ENCODE data around the gene SCAMP1.

SCAMP1 gene

DNA sequence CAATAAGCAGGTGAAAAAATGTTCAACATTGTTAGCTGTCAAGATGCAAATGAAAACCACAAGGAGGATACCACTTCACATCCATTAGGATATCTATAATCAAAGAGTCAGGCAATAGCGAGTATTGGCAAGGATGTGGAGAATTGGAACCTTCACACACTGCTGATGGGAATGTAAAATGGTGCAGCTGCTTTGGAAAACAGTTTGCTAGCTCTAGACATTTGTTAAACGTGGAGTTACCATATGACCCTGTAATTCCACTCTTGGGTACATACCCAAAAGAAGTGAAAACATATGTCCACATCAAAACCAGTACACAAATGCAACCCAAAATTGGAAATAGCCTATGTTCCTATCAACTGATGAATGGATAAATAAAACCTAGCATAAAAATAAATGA lies 37.4 kb downstream of the SCAMP1 start:
- H3K27ac ChIP-seq (ENCODE audit: insufficient read depth in 1 of 2, low read depth in 1 of 2, low read length in 2 of 2, poor library complexity in 1 of 2, severe bottlenecking in 2 of 2) = no peak overlapping the region
- POLR2A ChIA-PET = no interaction called here
- H3K36me3 ChIP-seq (ENCODE audit: control insufficient read depth in 4 of 4, insufficient read depth in 4 of 4, low read length in 3 of 4) = peaks cover 0 to 20% (median 9%) of the 10 kb centered on the region in 4 experiments
- CTCF ChIA-PET = no interaction called here
- no peaks in the 10 kb centered on the region for H3K27me3 ChIP-seq (replicated peaks in 2 of 5; ENCODE audit: control insufficient read depth in 4 of 5, insufficient read depth in 5 of 5, low read length in 4 of 5)
- 100% methylated on average over 2 of the region's 2 CpGs for WGBS (ENCODE audit: insufficient coverage)
- no peaks in the 10 kb centered on the region for H3K4me1 ChIP-seq (ENCODE audit: control extremely low read depth in 1 of 4, control insufficient read depth in 4 of 4, insufficient read depth in 4 of 4, low read length in 3 of 4)
- no peak overlapping the region for H3K4me3 ChIP-seq (ENCODE audit: control insufficient read depth in 1 of 7, extremely low read depth in 1 of 7, insufficient read depth in 4 of 7, low read depth in 2 of 7, low read length in 6 of 7)
- H3K9me3 ChIP-seq (ENCODE audit: control extremely low read depth in 1 of 5, control insufficient read depth in 4 of 5, insufficient read depth in 2 of 5, low read depth in 1 of 5, low read length in 4 of 5) = peaks cover 0 to 14% (median 2%) of the 10 kb centered on the region in 5 experiments
- no peak for DNase-seq

DNA sequence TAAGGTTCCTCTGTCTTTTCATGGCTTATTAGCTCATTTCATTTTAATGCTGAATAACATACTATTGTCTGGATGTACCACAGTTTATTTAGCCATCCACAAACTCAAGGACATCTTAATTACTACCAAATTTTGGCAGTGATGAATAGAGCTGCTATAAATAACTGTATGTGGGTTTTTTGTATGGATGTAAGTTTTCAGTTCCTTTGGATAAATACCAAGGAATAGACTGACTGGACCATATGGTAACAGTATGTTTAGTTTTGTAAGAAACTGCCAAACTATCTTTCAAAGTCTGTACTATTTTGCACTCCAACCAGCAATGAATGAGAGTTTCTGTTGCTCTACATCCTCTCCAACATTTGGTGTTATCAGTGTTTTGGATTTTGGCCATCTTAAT lies 38.7 kb downstream of the SCAMP1 start:
- CTCF ChIA-PET = no interaction called here
- DNase-seq = no peak
- no peaks in the 10 kb centered on the region for H3K4me1 ChIP-seq (ENCODE audit: control extremely low read depth in 1 of 4, control insufficient read depth in 4 of 4, insufficient read depth in 4 of 4, low read length in 3 of 4)
- peaks cover 0 to 14% (median 2%) of the 10 kb centered on the region in 5 experiments for H3K9me3 ChIP-seq (ENCODE audit: control extremely low read depth in 1 of 5, control insufficient read depth in 4 of 5, insufficient read depth in 2 of 5, low read depth in 1 of 5, low read length in 4 of 5)
- H3K27me3 ChIP-seq (replicated peaks in 2 of 5; ENCODE audit: control insufficient read depth in 4 of 5, insufficient read depth in 5 of 5, low read length in 4 of 5) = no peaks in the 10 kb centered on the region
- H3K27ac ChIP-seq (ENCODE audit: insufficient read depth in 1 of 2, low read depth in 1 of 2, low read length in 2 of 2, poor library complexity in 1 of 2, severe bottlenecking in 2 of 2) = no peak overlapping the region
- H3K4me3 ChIP-seq (ENCODE audit: control insufficient read depth in 1 of 7, extremely low read depth in 1 of 7, insufficient read depth in 4 of 7, low read depth in 2 of 7, low read length in 6 of 7) = no peak overlapping the region
- H3K36me3 ChIP-seq (ENCODE audit: control insufficient read depth in 4 of 4, insufficient read depth in 4 of 4, low read length in 3 of 4) = peaks cover 0 to 17% (median 9%) of the 10 kb centered on the region in 4 experiments
- POLR2A ChIA-PET = no interaction called here

DNA sequence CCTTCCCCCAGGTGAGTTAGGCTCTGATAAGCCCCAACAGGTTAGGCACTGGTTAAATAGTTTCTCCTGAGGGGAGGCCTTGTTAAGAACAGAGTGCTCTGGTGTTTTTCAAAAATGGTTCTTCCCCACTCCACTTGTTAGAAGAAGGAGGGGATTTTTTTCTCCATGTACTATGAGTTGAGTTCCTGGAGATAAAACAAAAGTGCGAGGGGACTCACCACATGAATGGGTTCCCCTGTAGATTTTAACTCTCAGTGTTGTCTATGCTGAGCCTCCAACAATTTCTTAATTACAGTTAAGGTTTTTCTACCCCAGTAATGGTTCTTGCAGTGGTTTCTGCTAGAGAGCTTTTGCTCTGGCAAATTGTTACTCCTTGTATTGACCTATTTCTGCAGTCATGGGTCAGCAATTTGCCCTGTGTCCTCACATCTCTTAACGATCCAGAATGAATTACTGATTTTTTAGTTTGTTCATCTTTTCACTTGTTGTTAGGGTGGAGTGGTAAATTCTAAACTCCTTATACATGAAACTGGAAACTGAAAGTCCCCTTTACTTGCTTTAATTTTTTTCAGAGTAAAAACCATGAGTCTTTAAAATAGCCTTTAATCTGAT lies 44.4 kb downstream of the SCAMP1 start:
- Histone ChIP-seq H3K9me3 (ENCODE audit: control extremely low read depth in 1 of 5, control insufficient read depth in 4 of 5, insufficient read depth in 2 of 5, low read depth in 1 of 5, low read length in 4 of 5) (peaks cover 0 to 14% (median 3%) of the 10 kb centered on the region in 5 experiments), H3K4me1 (ENCODE audit: control extremely low read depth in 1 of 4, control insufficient read depth in 4 of 4, insufficient read depth in 4 of 4, low read length in 3 of 4) (no peaks in the 10 kb centered on the region), H3K27ac (ENCODE audit: insufficient read depth in 1 of 2, low read depth in 1 of 2, low read length in 2 of 2, poor library complexity in 1 of 2, severe bottlenecking in 2 of 2) (no peak overlapping the region), H3K4me3 (ENCODE audit: control insufficient read depth in 1 of 7, extremely low read depth in 1 of 7, insufficient read depth in 4 of 7, low read depth in 2 of 7, low read length in 6 of 7) (no peak overlapping the region), H3K36me3 (ENCODE audit: control insufficient read depth in 4 of 4, insufficient read depth in 4 of 4, low read length in 3 of 4) (peaks cover 4 to 8% (median 7%) of the 10 kb centered on the region in 4 experiments), H3K27me3 (replicated peaks in 2 of 5; ENCODE audit: control insufficient read depth in 4 of 5, insufficient read depth in 5 of 5, low read length in 4 of 5) (no peaks in the 10 kb centered on the region)
- no peak for DNase-seq
- CTCF ChIA-PET = no interaction called here
- WGBS (ENCODE audit: insufficient coverage) = no CpG with 5 or more reads among the region's 2 CpGs
- POLR2A ChIA-PET = no interaction called here

DNA sequence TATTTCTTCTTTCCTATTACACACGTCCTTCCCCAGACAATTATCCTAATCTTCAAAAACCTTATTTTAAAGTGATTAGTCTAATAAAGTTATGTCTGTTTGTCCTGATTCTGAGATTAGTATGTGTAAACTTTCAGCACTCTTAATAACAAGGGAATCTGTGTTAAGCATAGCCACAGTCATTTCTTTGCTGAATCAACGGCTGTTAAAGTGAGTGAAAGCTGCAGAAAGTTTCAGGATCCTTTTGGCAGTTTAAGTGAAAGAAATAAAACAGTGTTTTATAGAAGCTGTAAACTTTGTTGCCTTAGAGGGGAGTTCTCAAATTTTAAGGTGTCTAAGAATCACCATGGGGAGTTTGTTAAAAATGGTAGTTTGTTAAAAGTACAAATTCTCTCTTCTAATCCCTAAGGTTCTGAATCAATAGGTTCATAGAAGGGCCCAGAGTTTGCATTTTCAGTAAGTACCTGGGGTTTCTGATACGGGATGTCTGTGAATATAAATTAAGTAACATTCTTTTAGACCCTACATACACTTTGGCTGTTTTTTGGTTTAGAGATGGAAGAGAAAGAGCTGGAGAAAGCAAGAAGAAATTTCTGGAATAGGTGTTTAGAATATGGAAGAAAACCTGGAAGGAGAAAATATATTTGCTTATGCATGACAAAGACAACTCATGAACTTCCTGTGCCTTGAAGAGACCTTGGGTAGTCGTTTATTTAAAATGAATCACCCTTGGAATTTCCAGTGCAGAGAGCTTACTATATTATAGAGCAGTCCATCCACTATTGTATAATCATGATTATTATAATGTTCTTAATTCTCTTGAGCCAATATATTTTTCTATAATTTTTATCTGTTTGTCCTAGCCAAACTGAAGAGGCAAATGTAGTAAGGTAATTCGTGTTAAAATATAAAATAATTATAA lies 45.7 kb downstream of the SCAMP1 start:
- Histone ChIP-seq H3K27me3 (replicated peaks in 2 of 5; ENCODE audit: control insufficient read depth in 4 of 5, insufficient read depth in 5 of 5, low read length in 4 of 5) (no peaks in the 10 kb centered on the region), H3K27ac (ENCODE audit: insufficient read depth in 1 of 2, low read depth in 1 of 2, low read length in 2 of 2, poor library complexity in 1 of 2, severe bottlenecking in 2 of 2) (no peak overlapping the region), H3K4me1 (ENCODE audit: control extremely low read depth in 1 of 4, control insufficient read depth in 4 of 4, insufficient read depth in 4 of 4, low read length in 3 of 4) (no peaks in the 10 kb centered on the region), H3K4me3 (ENCODE audit: control insufficient read depth in 1 of 7, extremely low read depth in 1 of 7, insufficient read depth in 4 of 7, low read depth in 2 of 7, low read length in 6 of 7) (no peak overlapping the region), H3K36me3 (ENCODE audit: control insufficient read depth in 4 of 4, insufficient read depth in 4 of 4, low read length in 3 of 4) (peaks cover 6 to 8% (median 8%) of the 10 kb centered on the region in 4 experiments), H3K9me3 (ENCODE audit: control extremely low read depth in 1 of 5, control insufficient read depth in 4 of 5, insufficient read depth in 2 of 5, low read depth in 1 of 5, low read length in 4 of 5) (peaks cover 0 to 14% (median 1%) of the 10 kb centered on the region in 5 experiments)
- 83% methylated on average over 1 of the region's 5 CpGs for WGBS (ENCODE audit: insufficient coverage)
- no peak for DNase-seq
- ChIA-PET POLR2A (no interaction called here), CTCF (no interaction called here)

DNA sequence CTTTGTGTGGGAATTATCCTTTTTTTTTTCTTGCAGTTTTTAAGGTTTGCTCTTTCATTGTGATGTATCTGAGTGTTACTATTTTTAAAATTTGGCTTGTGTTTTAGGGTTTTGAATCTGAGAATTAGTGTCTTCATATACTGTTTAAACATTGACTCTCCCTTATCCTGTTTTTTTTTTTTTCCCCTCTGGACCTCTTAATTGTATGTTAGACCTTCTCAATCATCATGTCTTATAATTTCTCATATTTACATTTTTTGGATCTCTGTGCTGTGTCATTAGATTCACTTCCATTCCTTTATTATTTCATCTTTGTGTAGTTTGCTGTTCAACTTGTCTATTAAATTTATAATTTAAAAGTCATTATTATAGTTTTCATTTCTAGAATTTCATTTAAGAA lies 47.0 kb downstream of the SCAMP1 start:
- Histone ChIP-seq H3K27me3 (replicated peaks in 2 of 5; ENCODE audit: control insufficient read depth in 4 of 5, insufficient read depth in 5 of 5, low read length in 4 of 5) (no peaks in the 10 kb centered on the region), H3K27ac (ENCODE audit: insufficient read depth in 1 of 2, low read depth in 1 of 2, low read length in 2 of 2, poor library complexity in 1 of 2, severe bottlenecking in 2 of 2) (no peak overlapping the region), H3K4me1 (ENCODE audit: control extremely low read depth in 1 of 4, control insufficient read depth in 4 of 4, insufficient read depth in 4 of 4, low read length in 3 of 4) (no peaks in the 10 kb centered on the region), H3K36me3 (ENCODE audit: control insufficient read depth in 4 of 4, insufficient read depth in 4 of 4, low read length in 3 of 4) (peaks cover 5 to 8% (median 7%) of the 10 kb centered on the region in 4 experiments), H3K9me3 (ENCODE audit: control extremely low read depth in 1 of 5, control insufficient read depth in 4 of 5, insufficient read depth in 2 of 5, low read depth in 1 of 5, low read length in 4 of 5) (peaks cover 0 to 12% (median 1%) of the 10 kb centered on the region in 5 experiments), H3K4me3 (ENCODE audit: control insufficient read depth in 1 of 7, extremely low read depth in 1 of 7, insufficient read depth in 4 of 7, low read depth in 2 of 7, low read length in 6 of 7) (no peak overlapping the region)
- no peak for DNase-seq
- ChIA-PET POLR2A (no interaction called here), CTCF (no interaction called here)

DNA sequence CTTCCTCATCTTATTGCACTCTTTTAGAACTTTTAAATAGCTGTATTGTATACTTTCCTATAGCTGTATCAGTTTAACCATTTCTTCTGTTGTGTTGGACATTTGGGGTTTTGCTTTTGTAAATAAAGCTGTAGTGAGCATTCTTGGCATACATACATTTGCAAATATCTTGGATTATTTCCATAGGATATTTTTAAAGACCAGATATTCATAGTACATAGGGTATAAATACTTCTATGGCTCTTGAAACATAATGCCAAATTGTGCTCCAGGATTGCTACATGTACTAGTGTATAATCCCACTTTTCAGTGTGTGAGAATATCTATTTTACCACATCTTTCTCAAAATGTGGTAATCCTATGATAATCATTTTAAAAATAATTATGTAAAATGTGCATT lies 51.2 kb downstream of the SCAMP1 start:
- CTCF ChIA-PET = no interaction called here
- Histone ChIP-seq H3K4me3 (ENCODE audit: control insufficient read depth in 1 of 7, extremely low read depth in 1 of 7, insufficient read depth in 4 of 7, low read depth in 2 of 7, low read length in 6 of 7) (no peak overlapping the region), H3K27me3 (replicated peaks in 2 of 5; ENCODE audit: control insufficient read depth in 4 of 5, insufficient read depth in 5 of 5, low read length in 4 of 5) (no peaks in the 10 kb centered on the region), H3K36me3 (ENCODE audit: control insufficient read depth in 4 of 4, insufficient read depth in 4 of 4, low read length in 3 of 4) (peaks cover 5 to 14% (median 9%) of the 10 kb centered on the region in 4 experiments), H3K9me3 (ENCODE audit: control extremely low read depth in 1 of 5, control insufficient read depth in 4 of 5, insufficient read depth in 2 of 5, low read depth in 1 of 5, low read length in 4 of 5) (peaks cover 0 to 12% (median 1%) of the 10 kb centered on the region in 5 experiments), H3K27ac (ENCODE audit: insufficient read depth in 1 of 2, low read depth in 1 of 2, low read length in 2 of 2, poor library complexity in 1 of 2, severe bottlenecking in 2 of 2) (no peak overlapping the region), H3K4me1 (ENCODE audit: control extremely low read depth in 1 of 4, control insufficient read depth in 4 of 4, insufficient read depth in 4 of 4, low read length in 3 of 4) (no peaks in the 10 kb centered on the region)
- POLR2A ChIA-PET = no interaction called here
- no peak for DNase-seq

DNA sequence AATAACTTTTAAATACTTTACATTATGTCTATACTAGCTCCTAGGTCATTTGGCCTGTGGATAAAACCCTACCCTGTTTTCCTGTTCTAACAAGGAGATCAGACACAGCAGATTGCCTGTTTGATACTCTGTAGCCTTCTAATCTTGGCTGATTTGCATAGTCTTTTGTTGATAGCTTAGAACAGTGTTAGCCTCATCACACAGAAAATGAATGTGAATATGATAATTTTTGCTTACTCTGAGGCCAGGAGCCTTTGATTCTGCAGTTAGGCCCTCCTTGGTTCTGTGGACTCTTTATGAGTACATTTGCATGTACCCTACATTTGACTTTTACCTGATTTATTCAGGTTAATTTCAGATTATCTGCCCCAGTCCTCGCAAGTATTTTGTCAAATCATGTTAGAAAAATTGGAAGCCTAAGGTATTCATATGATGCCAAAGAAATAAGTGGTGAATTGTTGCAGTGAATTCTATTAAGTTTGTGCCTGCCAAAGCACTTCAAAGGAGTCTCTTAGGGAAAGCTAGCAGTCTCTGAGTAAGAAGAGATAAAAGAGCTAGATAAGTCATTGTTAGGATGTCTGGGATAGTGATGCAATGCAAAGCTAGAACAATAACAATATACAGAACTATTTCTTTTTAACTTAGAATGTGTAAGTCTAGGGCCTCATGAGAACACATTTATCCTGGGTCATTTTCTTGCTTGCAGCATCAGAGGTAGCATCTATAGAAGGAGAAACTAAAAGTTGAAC lies 56.4 kb downstream of the SCAMP1 start:
- Histone ChIP-seq H3K27me3 (replicated peaks in 2 of 5; ENCODE audit: control insufficient read depth in 4 of 5, insufficient read depth in 5 of 5, low read length in 4 of 5) (no peaks in the 10 kb centered on the region), H3K27ac (ENCODE audit: insufficient read depth in 1 of 2, low read depth in 1 of 2, low read length in 2 of 2, poor library complexity in 1 of 2, severe bottlenecking in 2 of 2) (no peak overlapping the region), H3K4me1 (ENCODE audit: control extremely low read depth in 1 of 4, control insufficient read depth in 4 of 4, insufficient read depth in 4 of 4, low read length in 3 of 4) (no peaks in the 10 kb centered on the region), H3K36me3 (ENCODE audit: control insufficient read depth in 4 of 4, insufficient read depth in 4 of 4, low read length in 3 of 4) (peaks cover 10 to 26% (median 24%) of the 10 kb centered on the region in 4 experiments), H3K4me3 (ENCODE audit: control insufficient read depth in 1 of 7, extremely low read depth in 1 of 7, insufficient read depth in 4 of 7, low read depth in 2 of 7, low read length in 6 of 7) (no peak overlapping the region), H3K9me3 (ENCODE audit: control extremely low read depth in 1 of 5, control insufficient read depth in 4 of 5, insufficient read depth in 2 of 5, low read depth in 1 of 5, low read length in 4 of 5) (no peaks in the 10 kb centered on the region)
- POLR2A ChIA-PET = no interaction called here
- CTCF ChIA-PET = no interaction called here
- 86% methylated on average over 1 of the region's 1 CpG for WGBS (ENCODE audit: insufficient coverage)
- no peak for DNase-seq
